ENCODE data around the gene SPACDR. TPM values are rescaled to one million over a fixed set of nuclear protein-coding genes. Genes with fewer than 3 reads are reported as not detected.
A peak's percentile ranks its signal among the peaks of the same experiment; 100 is the strongest.

SPACDR gene
- total and polyA plus RNA-seq, 9 of the 15 experiments (the other 6 are each of a cell fraction or from before 2014, with no cell fraction given), result 0.07 to 0.55 (median 0.14) TPM; not detected in 1

GRCh38 chr7:100489824-100490223, 25.8 kb upstream of the SPACDR start:
- POLR2A ChIA-PET, result interaction anchor here (0.6 to 1.5 kb wide), 4 partner anchors 15 to 183 kb away, joined by 3 to 4 read pairs (median 3); partner anchors contain the start of gene GNB2
- Histone ChIP-seq H4K20me1 (replicated peaks; ENCODE audit: control insufficient read depth, insufficient read depth, low read length) (no peaks in the 10 kb centered on the region), H3K4me2 (ENCODE audit: insufficient read depth, low read length) (no peak overlapping the region), H3K4me1 (replicated peaks in 1 of 2; ENCODE audit: control insufficient read depth in 2 of 2, insufficient read depth in 2 of 2, low read length in 2 of 2) (peaks cover 4 to 59% of the 10 kb centered on the region in 2 experiments; a peak in 3 of 5 replicates), H3K4me3 (no peak overlapping the region), H2AFZ (ENCODE audit: low read depth, low read length) (no peak overlapping the region), H3K27me3 (ENCODE audit: control insufficient read depth in 2 of 2, insufficient read depth in 2 of 2, low read length in 2 of 2) (no peaks in the 10 kb centered on the region), H3K36me3 (ENCODE audit: control insufficient read depth, insufficient read depth, low read length) (no peaks in the 10 kb centered on the region), H3K9ac (ENCODE audit: insufficient read depth in 1 of 2, low read depth in 2 of 2, low read length in 2 of 2) (no peak overlapping the region), H3K9me3 (replicated peaks; ENCODE audit: control insufficient read depth, insufficient read depth, low read depth, low read length) (no peaks in the 10 kb centered on the region), H3K27ac (ENCODE audit: extremely low read depth, low read depth, low read length) (no peak overlapping the region), H3K9me1 (ENCODE audit: control insufficient read depth, insufficient read depth, low read length) (no peaks in the 10 kb centered on the region), H3K79me2 (ENCODE audit: control insufficient read depth, insufficient read depth, low read length) (no peaks in the 10 kb centered on the region)
- WGBS (ENCODE audit: insufficient coverage, low coverage, missing lambda C conversion rate), result 16% methylated on average over 8 of the region's 9 CpGs
- in situ Hi-C loops (cut with MboI), result no loop called here
- intact Hi-C loops (cut with micrococcal nuclease), result no loop called here
- ATAC-seq, result peak; percentile 86
- DNase-seq (ENCODE audit: extremely low read depth in 1 of 4, low spot score in 3 of 4), result peak; percentile 96 to 99 (median 98)
- CTCF ChIA-PET (ENCODE audit: low intra/inter-chr PET ratio), result no interaction called here
- BruUV-seq (replicated peaks), result no TSS peak
- peak; percentile 97 for FAIRE-seq
- no peak for TF ChIP-seq SNRNP70 (optimal IDR thresholded peaks at IDR 0.05; ENCODE audit: low read depth, low read length)
- peak; percentile 83 to 86 for TF ChIP-seq NRF1 (conservative IDR thresholded peaks at IDR 0.05 in 1 of 2, IDR thresholded peaks at IDR 0.05 in 1 of 2)
- peak; percentile 67 for TF ChIP-seq DACH1 (IDR thresholded peaks at IDR 0.05; ENCODE audit: partially characterized antibody)
- peak in 1 of 2 experiments; percentile 73; a peak in 1 of 4 replicates for TF ChIP-seq SIN3A (IDR thresholded peaks at IDR 0.05; ENCODE audit: borderline replicate concordance in 2 of 2, control insufficient read depth in 1 of 2, low read depth in 2 of 2, low read length in 2 of 2)
- TF ChIP-seq, protein P1, sequence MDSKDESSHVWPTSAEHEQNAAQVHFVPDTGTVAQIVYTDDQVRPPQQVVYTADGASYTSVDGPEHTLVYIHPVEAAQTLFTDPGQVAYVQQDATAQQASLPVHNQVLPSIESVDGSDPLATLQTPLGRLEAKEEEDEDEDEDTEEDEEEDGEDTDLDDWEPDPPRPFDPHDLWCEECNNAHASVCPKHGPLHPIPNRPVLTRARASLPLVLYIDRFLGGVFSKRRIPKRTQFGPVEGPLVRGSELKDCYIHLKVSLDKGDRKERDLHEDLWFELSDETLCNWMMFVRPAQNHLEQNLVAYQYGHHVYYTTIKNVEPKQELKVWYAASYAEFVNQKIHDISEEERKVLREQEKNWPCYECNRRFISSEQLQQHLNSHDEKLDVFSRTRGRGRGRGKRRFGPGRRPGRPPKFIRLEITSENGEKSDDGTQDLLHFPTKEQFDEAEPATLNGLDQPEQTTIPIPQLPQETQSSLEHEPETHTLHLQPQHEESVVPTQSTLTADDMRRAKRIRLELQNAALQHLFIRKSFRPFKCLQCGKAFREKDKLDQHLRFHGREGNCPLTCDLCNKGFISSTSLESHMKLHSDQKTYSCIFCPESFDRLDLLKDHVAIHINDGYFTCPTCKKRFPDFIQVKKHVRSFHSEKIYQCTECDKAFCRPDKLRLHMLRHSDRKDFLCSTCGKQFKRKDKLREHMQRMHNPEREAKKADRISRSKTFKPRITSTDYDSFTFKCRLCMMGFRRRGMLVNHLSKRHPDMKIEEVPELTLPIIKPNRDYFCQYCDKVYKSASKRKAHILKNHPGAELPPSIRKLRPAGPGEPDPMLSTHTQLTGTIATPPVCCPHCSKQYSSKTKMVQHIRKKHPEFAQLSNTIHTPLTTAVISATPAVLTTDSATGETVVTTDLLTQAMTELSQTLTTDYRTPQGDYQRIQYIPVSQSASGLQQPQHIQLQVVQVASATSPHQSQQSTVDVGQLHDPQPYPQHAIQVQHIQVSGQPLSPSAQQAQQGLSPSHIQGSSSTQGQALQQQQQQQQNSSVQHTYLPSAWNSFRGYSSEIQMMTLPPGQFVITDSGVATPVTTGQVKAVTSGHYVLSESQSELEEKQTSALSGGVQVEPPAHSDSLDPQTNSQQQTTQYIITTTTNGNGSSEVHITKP (IDR thresholded peaks at IDR 0.05; ENCODE audit: partially characterized antibody), result peak; percentile 8
- no peak for TF ChIP-seq HMG20A (CRISPR knock-in tag; conservative IDR thresholded peaks at IDR 0.05)
- peak; percentile 92 for TF ChIP-seq MXI1 (IDR thresholded peaks at IDR 0.05; ENCODE audit: low read depth, low read length)
- no peak for TF ChIP-seq ZNF217 (CRISPR knock-in tag; IDR thresholded peaks at IDR 0.05)
- TF ChIP-seq BMI1 (IDR thresholded peaks at IDR 0.05; ENCODE audit: low read length), result peak; percentile 96
- TF ChIP-seq, protein P2, sequence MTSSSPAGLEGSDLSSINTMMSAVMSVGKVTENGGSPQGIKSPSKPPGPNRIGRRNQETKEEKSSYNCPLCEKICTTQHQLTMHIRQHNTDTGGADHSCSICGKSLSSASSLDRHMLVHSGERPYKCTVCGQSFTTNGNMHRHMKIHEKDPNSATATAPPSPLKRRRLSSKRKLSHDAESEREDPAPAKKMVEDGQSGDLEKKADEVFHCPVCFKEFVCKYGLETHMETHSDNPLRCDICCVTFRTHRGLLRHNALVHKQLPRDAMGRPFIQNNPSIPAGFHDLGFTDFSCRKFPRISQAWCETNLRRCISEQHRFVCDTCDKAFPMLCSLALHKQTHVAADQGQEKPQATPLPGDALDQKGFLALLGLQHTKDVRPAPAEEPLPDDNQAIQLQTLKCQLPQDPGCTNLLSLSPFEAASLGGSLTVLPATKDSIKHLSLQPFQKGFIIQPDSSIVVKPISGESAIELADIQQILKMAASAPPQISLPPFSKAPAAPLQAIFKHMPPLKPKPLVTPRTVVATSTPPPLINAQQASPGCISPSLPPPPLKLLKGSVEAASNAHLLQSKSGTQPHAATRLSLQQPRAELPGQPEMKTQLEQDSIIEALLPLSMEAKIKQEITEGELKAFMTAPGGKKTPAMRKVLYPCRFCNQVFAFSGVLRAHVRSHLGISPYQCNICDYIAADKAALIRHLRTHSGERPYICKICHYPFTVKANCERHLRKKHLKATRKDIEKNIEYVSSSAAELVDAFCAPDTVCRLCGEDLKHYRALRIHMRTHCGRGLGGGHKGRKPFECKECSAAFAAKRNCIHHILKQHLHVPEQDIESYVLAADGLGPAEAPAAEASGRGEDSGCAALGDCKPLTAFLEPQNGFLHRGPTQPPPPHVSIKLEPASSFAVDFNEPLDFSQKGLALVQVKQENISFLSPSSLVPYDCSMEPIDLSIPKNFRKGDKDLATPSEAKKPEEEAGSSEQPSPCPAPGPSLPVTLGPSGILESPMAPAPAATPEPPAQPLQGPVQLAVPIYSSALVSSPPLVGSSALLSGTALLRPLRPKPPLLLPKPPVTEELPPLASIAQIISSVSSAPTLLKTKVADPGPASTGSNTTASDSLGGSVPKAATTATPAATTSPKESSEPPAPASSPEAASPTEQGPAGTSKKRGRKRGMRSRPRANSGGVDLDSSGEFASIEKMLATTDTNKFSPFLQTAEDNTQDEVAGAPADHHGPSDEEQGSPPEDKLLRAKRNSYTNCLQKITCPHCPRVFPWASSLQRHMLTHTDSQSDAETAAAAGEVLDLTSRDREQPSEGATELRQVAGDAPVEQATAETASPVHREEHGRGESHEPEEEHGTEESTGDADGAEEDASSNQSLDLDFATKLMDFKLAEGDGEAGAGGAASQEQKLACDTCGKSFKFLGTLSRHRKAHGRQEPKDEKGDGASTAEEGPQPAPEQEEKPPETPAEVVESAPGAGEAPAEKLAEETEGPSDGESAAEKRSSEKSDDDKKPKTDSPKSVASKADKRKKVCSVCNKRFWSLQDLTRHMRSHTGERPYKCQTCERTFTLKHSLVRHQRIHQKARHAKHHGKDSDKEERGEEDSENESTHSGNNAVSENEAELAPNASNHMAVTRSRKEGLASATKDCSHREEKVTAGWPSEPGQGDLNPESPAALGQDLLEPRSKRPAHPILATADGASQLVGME (CRISPR knock-in tag; IDR thresholded peaks at IDR 0.05), result 0 out of 2 replicates have a peak, but pooled peaks have one; percentile 76
- peak; percentile 57; the same call in 1 of the 2 replicates for TF ChIP-seq MYNN (IDR thresholded peaks at IDR 0.05)
- TF ChIP-seq MYNN (CRISPR knock-in tag; IDR thresholded peaks at IDR 0.05), result no peak
- peak; percentile 100 for TF ChIP-seq RFX1 (IDR thresholded peaks at IDR 0.05)

Measured in K562 (cell line).